ENCODE data around the gene COL9A1.

The COL9A1 gene

DNA sequence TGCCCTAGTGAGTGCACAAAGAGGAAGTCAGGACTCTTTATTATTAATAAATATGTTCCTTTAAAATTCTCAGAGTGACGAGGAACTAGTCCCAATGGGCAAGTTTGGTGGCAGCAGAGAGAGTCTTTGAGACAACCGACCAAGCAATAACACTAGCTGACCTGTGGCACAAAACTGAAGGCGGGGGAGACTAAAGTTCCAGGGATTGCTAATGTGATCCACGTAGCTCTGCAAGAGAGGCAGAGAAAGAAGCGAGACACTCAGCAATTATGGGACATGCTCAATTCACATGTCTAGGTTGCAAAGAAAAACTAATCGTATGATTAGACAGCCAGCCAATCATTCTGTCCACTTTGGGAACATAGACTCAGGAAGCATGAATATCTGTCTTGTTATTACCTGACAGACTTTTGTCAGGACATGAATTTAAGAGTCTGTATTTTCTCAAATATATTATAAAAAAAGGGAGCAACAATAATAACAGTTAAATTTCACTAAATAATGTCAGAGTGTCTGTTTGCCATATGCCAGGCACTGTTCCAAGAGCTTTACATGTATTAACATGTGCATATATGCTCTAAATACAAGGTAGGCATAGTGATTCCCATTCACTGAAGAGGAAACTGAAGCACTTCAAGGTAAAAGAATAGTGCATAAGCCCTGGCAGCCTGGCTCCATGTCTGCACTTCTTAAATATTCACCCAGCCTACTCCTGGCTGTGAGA, 81.0 kb downstream of the COL9A1 start:
- DNase-seq, result no peak

DNA sequence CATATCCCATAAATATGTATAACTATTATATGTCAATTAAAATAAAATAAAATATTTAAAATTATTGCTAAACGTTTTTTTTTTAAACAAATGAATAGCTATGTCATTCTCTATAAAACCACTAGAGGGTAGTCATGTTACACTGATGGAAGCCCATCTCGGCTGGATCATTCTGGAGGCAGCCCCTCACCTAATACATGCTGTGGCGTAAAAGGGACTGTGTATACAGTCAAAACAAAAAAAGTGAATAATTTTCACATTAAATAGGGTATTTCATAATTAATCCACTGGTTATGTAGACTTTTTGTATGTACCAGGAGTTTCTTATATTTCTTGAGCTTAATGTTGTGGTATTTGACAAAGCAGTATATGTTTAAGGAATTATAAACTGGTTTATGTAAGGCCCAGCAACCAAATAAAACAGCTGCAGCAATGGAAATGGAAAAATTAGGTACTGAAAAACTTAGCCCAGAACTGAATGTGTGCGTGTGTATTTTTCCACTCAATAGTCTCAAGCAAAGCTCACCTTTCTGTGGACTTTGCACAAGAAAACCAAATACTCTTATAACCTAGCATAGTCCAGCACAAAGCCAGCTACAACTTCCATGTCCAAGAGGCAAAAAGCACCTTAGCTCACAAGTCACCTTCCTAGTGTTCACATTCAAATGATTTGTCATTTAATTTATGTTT, 81.7 kb downstream of the COL9A1 start:
- no peak for DNase-seq

DNA sequence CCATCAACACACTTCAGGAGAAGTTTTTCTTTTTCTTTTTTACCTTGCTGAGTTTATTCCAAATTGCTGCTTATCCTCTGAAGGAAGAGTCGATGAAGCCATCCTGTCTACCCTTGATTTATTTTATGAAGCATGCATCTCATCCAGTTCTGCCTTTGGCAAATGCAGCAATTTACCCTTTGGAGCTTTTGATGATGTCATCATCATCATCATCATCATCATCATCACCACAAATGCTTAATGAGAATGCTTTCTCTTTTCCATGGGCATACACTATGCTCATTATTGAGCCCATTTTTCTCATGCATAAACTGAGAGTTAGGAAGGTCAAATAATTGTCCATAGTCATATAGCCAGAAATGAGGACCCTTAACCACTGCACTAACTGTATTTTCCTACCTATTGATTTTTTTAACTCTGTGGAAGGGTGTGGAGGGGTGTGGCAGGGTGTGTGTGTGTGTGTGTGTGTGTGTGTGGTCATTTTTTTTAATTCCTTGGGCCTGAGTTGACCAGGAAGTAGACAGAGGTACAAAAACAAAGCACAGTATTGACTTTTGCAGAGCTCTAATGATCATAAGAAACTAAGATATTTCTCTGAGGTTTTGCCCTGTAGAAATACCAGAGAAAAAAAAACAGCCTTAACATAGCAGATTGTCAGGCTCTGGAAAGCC, 82.8 kb downstream of the COL9A1 start:
- DNase-seq, result no peak

DNA sequence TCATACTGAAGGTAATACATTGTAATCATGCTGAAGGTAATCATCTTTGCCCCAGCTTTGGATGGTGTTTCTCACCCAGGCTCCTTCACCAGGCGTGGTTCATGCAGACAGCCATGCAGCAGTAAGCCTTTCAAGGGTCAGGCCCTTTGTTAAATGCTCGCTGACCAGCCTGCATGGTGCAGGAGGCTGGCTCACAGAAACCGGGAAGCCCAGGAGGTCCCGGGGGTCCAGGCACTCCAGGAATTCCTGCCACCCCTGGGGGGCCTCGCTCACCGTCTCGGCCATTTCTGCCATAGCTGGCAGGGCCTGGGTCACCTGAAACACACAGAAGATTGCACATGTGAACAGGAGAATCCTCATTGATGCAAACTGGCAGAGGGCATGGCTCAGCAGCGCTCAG, 86.1 kb downstream of the COL9A1 start:
- no peak for DNase-seq

DNA sequence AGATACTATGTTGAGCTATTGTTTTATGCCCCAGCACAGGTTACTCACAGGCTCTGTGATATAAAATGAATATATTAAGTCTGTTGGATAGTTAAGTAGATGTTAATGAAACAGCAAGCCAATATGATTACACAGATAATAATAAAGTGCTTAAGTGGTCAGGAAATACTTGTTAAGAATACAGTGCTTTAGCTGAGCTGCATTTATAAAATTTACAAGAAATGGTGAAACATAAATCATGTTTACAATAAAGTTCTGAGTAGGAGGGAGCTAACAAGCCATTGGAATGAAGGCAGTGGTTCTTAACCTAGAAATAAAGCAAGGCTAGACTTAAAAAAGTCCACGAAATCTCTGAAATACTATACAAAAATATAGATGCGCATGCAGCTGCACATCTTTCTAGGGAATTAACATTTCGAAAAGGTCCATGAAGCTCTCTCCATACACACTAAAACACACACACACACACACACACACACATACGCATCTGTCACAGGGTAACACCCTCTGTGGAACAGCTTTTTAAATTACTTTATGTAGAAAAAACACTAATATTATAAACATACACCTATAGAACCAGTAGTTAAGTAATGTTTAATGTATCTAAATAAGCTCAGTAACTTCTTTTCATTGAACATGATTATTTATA, 87.3 kb downstream of the COL9A1 start:
- no peak for DNase-seq

DNA sequence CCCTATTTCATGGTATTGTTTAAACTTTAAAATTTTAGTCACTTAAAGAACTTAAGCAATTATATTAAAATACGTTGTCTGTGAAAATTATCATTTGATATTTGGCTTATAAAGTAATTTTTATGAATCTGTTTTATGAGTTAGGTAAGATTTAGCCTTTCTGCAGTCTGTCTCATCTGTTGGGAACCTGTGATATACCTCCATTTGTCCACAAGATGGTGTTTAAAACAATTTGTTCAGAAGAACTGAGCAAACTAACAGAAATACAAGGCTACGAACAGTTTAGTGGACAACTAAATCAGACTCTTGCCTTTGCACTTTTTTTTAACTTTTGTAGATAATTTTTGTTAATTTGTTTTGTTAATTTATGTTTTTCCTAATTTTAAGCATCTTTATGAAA, 92.4 kb downstream of the COL9A1 start:
- no peak for DNase-seq

DNA sequence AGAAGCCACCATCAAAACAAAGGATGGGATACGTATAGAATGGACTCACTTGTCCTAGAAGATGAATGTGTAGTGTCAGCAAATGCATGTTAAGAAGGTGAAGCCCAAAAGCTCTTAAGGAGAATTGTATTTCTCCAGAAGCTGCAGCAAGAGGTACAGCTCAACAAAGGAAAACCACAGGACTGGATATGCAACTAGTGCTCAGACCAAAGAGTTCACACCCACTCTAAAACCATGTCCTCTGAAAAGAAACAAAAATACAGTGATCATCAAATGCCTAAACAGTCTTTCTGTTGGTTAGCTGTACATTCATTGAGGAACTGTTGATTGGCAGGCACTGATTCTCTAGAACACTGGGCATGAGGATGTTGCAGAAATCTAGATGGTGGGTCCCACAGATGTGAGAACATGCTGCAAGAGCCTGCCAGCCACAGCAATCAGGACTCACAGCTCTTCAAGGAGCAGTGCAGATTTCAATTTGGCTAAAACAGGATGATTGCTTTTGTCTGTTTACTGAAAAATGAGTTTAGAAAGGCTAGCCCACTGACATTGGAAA, 94.6 kb downstream of the COL9A1 start:
- no peak for DNase-seq

DNA sequence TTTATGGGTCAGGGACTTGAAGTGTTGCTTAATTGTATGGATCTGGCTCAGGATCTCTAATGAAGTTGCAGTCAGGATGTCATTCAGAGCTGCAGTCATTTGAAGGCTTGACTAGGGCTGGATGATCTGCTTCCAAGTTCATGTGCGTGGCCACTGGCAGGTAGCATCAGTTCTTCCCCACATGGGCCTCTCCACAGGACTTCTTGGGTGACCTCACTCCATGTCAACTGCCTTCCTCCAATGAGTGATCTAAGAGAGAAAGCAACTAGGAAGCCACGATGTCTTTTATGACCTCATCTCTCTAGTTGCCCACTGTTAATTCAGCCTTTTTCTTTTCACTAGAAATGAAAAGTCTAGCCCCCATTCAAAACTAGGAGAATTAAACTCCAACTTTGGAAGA, 104.1 kb downstream of the COL9A1 start:
- DNase-seq, result no peak

DNA sequence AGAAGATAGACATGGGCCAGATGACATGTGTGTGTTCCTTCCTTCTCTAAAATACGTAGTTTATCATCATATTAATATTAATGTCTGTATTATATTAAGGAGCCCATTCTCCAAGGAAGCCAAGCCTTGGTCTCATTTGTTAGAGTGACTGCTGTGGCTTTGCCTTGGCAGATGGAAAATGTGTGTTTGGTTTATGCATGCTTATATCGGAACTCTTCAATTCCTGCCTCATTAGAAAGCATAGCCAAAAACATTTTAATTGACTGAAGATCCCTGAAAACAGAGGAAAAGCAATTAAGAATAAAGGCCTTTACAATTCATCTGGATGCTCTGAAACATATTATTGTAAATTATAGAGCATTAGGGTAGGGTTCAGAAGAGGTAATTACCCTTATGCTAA, 106.4 kb downstream of the COL9A1 start:
- DNase-seq, result no peak

DNA sequence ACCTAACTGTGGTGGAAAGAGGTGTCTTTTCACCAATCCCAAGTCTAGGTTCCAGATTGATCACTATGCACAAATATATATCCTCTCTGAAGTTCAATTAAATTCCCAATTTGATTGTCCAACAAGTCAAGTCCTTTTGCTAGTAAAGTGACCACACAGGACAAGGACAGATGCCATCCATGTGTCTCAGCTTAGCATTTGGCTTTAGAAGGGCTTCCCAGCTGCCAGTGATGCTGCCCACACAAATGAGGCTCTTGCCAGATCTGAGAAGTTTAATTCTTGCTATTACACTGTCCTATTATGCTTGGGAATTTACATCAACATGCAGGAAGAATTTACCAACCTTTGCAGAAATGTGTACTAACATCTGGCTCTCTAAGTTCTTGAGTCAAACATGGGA, 108.5 kb downstream of the COL9A1 start:
- DNase-seq, result no peak

DNA sequence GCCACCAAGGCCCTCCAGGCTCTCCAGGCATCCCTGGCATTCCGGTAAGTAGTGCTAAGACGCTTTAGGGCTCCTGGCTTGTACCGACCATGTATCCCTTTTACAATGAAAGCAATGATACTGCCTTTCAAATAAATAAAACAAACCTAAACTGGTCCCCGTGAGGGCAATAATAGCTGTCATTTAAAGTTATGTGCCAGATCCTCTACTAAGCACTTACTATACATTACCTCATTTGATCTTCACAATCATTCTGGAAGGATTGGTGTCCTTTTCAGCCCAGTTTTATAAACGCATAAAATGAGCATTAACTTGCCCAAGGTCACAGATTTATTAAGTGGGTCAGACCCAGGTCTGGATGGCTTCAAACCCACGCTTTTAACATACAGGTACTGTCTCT, 114.7 kb downstream of the COL9A1 start:
- DNase-seq, result no peak

DNA sequence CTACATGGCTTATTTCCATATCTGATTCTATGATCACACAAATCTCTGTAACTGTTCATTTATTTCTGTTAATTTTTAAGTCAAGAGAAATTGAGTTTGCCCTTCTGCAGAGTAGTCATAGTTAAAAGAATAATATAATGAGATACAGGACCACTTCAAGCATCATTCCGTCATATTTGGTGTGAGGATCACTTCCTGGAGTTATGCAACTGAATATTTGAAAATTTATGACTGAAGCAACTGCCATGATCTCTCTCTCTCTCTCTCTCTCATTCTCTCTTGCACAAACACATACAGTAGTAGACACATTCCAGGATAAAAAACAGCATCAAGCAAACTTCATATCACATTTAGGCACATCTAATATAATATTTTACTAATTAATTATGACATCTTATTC, 116.4 kb downstream of the COL9A1 start:
- DNase-seq, result no peak

DNA sequence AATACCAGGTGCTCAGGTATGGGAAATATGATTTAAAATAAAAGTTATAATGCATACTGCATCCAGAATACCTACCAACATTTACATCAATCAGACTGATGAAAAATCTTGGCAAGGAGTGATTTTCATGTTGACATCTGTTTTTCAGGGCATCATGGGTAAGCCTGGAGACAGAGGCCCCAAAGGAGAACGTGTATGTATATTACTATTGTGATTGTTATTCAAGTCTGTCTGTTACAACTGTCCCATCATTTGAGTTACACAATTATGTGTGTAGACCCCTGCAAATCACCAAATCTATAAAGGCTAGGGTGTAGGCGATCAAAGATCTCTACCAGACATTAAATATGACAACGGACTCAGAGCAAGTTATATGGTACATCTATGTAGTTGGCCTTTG, 118.2 kb downstream of the COL9A1 start:
- DNase-seq, result no peak

DNA sequence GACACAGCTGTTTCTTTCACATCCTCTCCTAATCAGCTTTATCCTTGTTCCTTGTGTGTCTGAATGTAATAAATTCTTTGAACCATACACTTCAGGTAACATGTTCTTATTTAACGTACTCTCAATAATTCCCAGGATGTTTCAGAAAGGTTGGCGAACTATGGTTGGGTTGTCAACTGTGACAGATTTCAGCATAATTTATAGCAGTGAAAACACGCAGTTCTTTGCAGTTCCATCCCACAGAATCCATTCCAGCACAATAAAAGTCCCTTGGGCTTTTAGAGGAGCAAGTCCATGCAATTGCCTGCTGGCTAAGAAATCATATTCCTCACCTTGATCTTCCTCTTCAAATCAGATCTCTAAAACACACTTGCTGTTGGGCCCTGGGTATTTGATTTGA, 119.3 kb downstream of the COL9A1 start:
- DNase-seq, result no peak

DNA sequence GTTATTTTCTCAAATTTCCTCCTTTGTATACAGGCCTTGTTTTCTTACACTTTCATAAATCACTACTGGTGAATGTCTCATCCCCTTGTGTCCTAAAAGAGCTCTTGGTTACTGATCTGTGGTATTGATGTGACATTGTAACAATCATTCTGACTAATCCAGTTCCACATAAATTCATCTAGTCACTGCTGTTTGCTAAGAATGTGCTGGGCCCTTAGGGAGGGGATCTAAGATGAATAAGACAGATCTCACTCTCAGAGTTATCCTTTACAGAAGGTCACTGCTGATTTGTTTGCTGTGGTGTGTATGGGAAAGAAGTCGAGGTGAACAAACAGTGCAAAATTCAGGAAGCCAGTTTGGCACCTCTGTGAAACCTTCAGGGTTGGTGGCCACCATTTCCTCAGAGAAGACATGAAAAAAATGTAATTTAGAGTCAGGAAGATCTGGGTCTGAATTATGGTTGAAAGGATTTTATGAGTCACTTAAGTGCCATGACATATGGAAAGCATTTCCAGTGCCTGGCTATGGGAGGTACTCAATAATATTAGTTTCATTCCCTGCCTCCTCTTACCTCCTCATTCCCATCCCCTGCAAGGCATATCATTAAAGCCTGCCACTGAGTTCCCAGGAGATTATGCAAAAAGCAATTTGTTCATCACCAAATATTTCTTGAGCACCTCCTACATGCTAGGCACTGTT, 121.8 kb downstream of the COL9A1 start:
- no peak for DNase-seq

DNA sequence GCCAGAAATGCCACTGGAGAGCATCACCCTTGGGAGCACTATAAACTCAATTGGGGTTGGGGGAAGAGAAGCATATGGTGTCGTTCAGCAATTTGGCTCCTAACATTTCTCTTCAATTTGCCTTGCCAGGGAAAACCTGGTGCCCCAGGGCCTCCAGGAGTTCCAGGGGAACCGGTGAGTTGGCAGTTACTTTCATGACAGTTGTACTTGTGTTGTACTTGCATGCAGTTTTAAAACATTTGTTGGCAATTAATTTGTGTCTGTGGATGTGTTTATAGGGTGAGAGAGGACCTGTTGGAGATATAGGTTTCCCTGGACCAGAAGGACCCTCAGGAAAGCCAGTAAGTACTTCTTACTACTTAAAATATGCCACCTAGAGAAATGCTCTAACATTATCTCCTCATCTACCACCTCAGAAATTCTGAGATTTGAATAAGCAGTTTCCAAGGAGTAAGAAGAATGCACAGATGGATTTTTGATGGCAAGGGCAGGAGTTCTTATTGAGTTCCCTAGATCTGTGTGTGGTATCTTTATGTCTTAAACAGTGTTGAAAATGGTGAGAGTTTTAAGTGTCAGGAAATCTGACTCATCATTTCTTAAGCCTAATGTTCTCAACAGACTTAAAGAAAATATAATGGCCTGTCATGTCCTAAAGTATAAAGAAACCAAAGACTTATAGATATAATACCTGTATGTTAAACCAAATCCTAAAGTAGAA, 122.5 kb downstream of the COL9A1 start:
- DNase-seq, result no peak

DNA sequence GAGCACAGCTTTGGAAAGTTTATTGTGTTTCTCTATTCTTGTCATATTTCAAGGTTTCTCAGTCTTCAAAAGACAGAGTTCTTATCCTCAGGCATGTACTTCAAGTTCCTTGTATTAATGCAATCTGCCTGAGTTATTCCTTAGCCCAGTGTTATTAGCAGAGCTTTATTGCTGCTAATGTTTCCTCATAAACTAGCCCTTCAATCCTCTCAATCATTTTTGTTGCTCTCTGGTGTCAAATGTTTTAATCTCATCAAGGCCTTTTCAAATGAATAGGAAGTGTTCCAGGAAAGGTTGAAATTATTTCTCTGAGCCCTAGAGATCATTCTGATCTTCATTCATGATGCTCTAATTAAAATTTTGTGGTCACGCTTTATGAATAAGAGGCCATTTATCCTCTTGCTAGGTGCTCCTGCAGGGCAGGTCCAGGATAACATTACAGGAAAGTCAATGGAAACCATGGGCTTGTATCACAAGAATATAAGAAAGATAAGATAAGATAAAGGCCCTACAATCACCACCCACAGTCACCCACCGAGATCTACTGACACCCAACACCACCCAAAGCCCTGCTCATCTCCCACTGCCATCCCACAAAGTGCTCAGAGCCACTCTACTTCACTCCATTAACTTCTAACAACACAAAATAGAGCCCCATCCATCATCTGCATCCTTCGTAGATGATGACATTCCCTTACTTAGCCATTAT, 125.9 kb downstream of the COL9A1 start:
- no peak for DNase-seq

DNA sequence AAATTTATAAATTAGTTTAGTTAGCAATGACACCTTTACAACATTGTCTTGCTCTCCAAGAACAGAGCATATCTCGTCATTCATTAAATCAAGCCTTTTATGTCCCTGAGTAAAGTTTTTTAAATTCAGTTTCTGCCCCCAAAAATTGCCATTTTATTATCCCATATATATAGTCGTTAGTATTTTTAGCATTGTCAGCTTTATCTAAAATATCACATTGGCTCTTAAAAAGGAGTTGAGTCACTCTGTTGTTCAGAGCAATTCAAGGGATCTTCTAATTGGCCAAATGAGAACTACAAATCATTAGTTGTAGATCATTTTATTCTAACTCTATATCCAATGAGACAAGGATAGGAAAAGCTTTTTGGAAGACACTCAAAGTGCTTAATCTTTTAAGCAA, 127.1 kb downstream of the COL9A1 start:
- no peak for DNase-seq

DNA sequence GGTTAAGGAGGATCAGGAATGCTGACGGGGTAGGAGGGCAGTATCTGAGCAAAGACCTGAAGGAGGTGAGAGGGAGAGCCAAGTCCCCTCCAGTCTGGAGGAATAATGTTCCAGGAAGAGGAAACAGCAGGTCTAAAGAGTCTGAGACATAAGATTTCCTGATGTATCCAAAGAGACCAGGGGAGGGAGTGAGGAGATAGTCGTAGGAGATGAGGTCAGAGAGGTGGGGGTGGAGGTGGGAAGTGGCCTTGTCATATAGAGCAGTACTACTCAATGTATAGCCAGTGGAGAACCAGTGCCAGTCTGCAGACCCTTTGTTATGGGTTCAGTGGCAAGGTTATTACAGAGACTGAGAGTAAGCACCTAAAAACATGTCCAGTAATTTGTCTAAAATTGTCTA, 130.6 kb downstream of the COL9A1 start:
- no peak for DNase-seq

DNA sequence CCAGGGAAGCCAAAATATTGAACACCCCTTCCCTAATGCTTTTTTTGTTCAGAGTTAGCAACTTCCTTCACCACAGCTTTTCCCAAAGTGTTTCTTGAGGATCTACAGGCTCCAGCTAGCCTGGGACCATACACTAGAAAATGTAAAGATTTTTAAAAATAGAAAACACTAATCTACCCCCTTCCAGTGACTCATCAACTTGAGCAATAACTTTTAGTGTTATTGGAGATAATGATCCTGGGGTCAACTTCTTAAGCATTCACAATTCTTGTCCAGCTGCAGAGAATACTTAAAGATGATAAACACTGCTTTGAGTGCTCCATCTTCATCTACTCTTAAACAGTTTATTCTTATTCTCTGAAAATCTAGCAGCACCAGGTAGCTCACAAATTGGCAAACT, 131.6 kb downstream of the COL9A1 start:
- no peak for DNase-seq

DNA sequence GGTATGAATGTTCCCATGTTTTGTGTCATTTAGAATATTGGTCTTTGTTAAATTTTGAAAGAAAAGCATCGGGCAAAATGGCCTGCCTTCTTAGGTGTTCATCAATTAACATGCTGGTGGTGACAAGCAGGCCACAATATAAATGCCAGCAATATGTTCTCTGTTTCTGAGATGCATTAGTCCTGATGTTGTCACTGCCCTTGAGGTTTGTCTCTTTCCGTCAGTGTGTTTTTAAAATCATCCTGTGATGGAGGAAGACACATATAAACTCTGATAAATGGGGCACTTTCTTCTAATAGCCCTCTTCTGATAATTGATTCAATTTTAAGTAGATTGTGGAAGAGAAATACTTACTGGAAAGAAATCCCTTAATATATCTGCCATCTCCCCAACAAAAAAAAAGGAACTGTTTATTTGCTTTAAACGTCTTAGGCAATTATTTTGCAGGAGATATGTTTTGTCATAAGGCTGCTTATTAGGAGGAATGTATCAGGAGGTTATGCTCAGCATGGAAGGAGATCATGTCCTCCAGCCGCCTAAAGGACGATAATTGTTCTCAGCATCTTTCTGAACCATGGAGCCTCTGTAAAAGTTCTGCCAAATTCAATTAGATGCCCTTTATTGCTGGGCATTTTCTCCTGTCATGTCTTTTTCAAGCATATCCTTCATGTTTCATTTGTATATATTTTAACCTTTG, 134.1 kb downstream of the COL9A1 start:
- DNase-seq, result no peak
